Activated B cell treated with CpG ODN at 0.5 μM for 24 hours (primary cell): ENCODE data around the gene DPPA5. TPM values are rescaled to one million over a fixed set of nuclear protein-coding genes. Genes with fewer than 3 reads are reported as not detected.

Source experiments
- ATAC-seq: fragments of 200-7000 bp; cut with Tn5 transposase; one replicate; pipeline ENCODE4 v1.10.0; 2021; ENCODE audit warnings: low read depth, mild to moderate bottlenecking, moderate library complexity
- CTCF ChIA-PET: fragments of 350-600 bp; sonication (Branson Sonifier 250); formaldehyde crosslinking; loops from one replicate; lab custom pipeline; 2021; ENCODE audit warnings: antibody characterized with exemption; lab: Charles Lee
- POLR2A ChIA-PET: fragments of 350-600 bp; sonication (Branson Sonifier 250); formaldehyde crosslinking; loops from one replicate; lab custom pipeline; 2021; ENCODE audit warnings: antibody characterized with exemption; lab: Charles Lee
- DNase-seq: peaks from one replicate; pipeline ENCODE4 v3.0.0; 2022
- H3K27ac Mint-ChIP-seq: one replicate; pipeline ENCODE4 v1.8.0; 2020; ENCODE audit warnings: mixed read lengths
- H3K27me3 Mint-ChIP-seq: one replicate; pipeline ENCODE4 v1.8.0; 2021; ENCODE audit warnings: mixed read lengths
- H3K36me3 Mint-ChIP-seq: one replicate; pipeline ENCODE4 v1.8.0; 2021; ENCODE audit warnings: low read depth, mixed read lengths
- H3K4me1 Mint-ChIP-seq: one replicate; pipeline ENCODE4 v1.8.0; 2021; ENCODE audit warnings: mixed read lengths
- H3K4me3 Mint-ChIP-seq: one replicate; pipeline ENCODE4 v1.8.0; 2020; ENCODE audit warnings: mild to moderate bottlenecking, mixed read lengths
- H3K9me3 Mint-ChIP-seq: one replicate; pipeline ENCODE4 v1.8.0; 2020; ENCODE audit warnings: mixed read lengths
- intact Hi-C: fragments of 100-400 bp; cut with micrococcal nuclease; formaldehyde crosslinking; loops from one replicate; pipeline ENCODE4 v1.15.1; 2024
- total RNA-seq: library from RNA; stranded (reverse); gene quantifications from 2 replicates; pipeline ENCODE4 v1.2.3, GENCODE V29; 2022
- TF ChIP-seq, protein P1 (sequence below): fragments of 200-600 bp; IDR thresholded peaks from one replicate; pipeline ENCODE4 v1.8.0; 2022; ENCODE audit warnings: antibody characterized with exemption, mild to moderate bottlenecking

The DPPA5 gene
- total RNA-seq, 1 donor from 2014 or later = not detected

DNA sequence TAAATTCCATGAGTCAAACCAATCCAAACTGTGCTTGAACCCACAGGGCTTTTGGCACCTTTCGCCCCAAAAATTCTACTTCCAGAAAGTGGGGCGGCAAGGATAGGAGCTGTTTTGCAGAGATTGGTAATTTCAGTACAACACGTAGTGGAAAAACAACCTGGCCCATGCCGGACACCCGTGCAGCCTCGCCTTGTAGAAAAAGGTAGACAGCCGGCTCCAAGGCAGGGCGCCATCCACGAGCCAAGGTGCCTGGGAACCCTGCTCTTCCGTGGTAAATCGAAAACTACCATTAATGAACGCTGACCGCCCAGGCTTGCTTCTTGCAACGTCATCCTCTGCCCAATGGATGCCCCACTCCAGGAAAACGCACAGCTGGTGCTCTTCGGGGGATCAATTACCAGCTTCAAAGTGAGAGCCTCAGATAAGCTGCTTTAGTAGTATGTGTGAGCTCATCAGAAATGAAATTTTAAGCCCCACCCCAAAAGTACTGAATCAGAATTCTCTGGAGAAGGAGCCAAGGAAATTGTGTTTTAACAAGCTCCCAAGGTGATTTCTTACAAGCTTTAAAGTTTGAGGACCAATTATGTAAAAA is 13.8 kb upstream of the DPPA5 start:
- no peak overlapping the region for H3K4me3 Mint-ChIP-seq
- no peaks in the 10 kb centered on the region for H3K9me3 Mint-ChIP-seq
- intact Hi-C loops = no loop called here
- peaks cover 5% of the 10 kb centered on the region for H3K27me3 Mint-ChIP-seq
- TF ChIP-seq, protein P1, sequence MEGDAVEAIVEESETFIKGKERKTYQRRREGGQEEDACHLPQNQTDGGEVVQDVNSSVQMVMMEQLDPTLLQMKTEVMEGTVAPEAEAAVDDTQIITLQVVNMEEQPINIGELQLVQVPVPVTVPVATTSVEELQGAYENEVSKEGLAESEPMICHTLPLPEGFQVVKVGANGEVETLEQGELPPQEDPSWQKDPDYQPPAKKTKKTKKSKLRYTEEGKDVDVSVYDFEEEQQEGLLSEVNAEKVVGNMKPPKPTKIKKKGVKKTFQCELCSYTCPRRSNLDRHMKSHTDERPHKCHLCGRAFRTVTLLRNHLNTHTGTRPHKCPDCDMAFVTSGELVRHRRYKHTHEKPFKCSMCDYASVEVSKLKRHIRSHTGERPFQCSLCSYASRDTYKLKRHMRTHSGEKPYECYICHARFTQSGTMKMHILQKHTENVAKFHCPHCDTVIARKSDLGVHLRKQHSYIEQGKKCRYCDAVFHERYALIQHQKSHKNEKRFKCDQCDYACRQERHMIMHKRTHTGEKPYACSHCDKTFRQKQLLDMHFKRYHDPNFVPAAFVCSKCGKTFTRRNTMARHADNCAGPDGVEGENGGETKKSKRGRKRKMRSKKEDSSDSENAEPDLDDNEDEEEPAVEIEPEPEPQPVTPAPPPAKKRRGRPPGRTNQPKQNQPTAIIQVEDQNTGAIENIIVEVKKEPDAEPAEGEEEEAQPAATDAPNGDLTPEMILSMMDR = no peak
- ChIA-PET POLR2A (no interaction called here), CTCF (no interaction called here)
- DNase-seq (no peak), ATAC-seq (no peak)
- H3K36me3 Mint-ChIP-seq = no peaks in the 10 kb centered on the region
- no peaks in the 10 kb centered on the region for H3K4me1 Mint-ChIP-seq
- no peak overlapping the region for H3K27ac Mint-ChIP-seq

GRCh38 chr6:73364549-73364948 is 10.5 kb upstream of the DPPA5 start:
- POLR2A ChIA-PET = no interaction called here
- intact Hi-C loops = no loop called here
- Mint-ChIP-seq H3K4me3 (no peak overlapping the region), H3K27me3 (peaks cover 5% of the 10 kb centered on the region), H3K36me3 (no peaks in the 10 kb centered on the region), H3K27ac (no peak overlapping the region), H3K4me1 (no peaks in the 10 kb centered on the region), H3K9me3 (no peaks in the 10 kb centered on the region)
- no peak for DNase-seq
- CTCF ChIA-PET = no interaction called here
- TF ChIP-seq, protein P1 = no peak
- no peak for ATAC-seq

- no peaks in the 10 kb centered on the region for H3K9me3 Mint-ChIP-seq
- TF ChIP-seq, protein P1 = no peak
- no peaks in the 10 kb centered on the region for H3K36me3 Mint-ChIP-seq
- ChIA-PET CTCF (no interaction called here), POLR2A (no interaction called here)
- ATAC-seq (no peak), DNase-seq (no peak)
- no peak overlapping the region for H3K27ac Mint-ChIP-seq
- H3K4me1 Mint-ChIP-seq = no peaks in the 10 kb centered on the region
- intact Hi-C loops = no loop called here
- H3K4me3 Mint-ChIP-seq = no peak overlapping the region
- peaks cover 5% of the 10 kb centered on the region for H3K27me3 Mint-ChIP-seq
Measured at GRCh38 chr6:73364121-73364520, 10.0 kb upstream of the DPPA5 start.

- no peaks in the 10 kb centered on the region for H3K9me3 Mint-ChIP-seq
- intact Hi-C loops = no loop called here
- no peaks in the 10 kb centered on the region for H3K36me3 Mint-ChIP-seq
- ChIA-PET POLR2A (no interaction called here), CTCF (no interaction called here)
- no peak overlapping the region for H3K4me3 Mint-ChIP-seq
- DNase-seq (no peak), ATAC-seq (no peak)
- no peaks in the 10 kb centered on the region for H3K4me1 Mint-ChIP-seq
- TF ChIP-seq, protein P1 = no peak
- peaks cover 5% of the 10 kb centered on the region for H3K27me3 Mint-ChIP-seq
- H3K27ac Mint-ChIP-seq = no peak overlapping the region
Measured at GRCh38 chr6:73363537-73363875, 9.4 kb upstream of the DPPA5 start.

- DNase-seq = no peak
- no peak for ATAC-seq
- ChIA-PET CTCF (no interaction called here), POLR2A (no interaction called here)
- Mint-ChIP-seq H3K36me3 (no peaks in the 10 kb centered on the region), H3K27me3 (peaks cover 5% of the 10 kb centered on the region), H3K9me3 (no peaks in the 10 kb centered on the region), H3K4me1 (no peaks in the 10 kb centered on the region), H3K27ac (no peak overlapping the region), H3K4me3 (no peak overlapping the region)
- TF ChIP-seq, protein P1 = no peak
- intact Hi-C loops = no loop called here
Measured at GRCh38 chr6:73362869-73363536, 8.9 kb upstream of the DPPA5 start.
